ENCODE results near the gene TNS3.

Gene TNS3

GRCh38 chr7:47539398-47540052 lies 42.4 kb downstream of the TNS3 start:
- no peak for DNase-seq

GRCh38 chr7:47538846-47539311 lies 43.0 kb downstream of the TNS3 start:
- DNase-seq, result no peak

GRCh38 chr7:47537716-47538675 lies 43.9 kb downstream of the TNS3 start:
- no peak for DNase-seq

DNA sequence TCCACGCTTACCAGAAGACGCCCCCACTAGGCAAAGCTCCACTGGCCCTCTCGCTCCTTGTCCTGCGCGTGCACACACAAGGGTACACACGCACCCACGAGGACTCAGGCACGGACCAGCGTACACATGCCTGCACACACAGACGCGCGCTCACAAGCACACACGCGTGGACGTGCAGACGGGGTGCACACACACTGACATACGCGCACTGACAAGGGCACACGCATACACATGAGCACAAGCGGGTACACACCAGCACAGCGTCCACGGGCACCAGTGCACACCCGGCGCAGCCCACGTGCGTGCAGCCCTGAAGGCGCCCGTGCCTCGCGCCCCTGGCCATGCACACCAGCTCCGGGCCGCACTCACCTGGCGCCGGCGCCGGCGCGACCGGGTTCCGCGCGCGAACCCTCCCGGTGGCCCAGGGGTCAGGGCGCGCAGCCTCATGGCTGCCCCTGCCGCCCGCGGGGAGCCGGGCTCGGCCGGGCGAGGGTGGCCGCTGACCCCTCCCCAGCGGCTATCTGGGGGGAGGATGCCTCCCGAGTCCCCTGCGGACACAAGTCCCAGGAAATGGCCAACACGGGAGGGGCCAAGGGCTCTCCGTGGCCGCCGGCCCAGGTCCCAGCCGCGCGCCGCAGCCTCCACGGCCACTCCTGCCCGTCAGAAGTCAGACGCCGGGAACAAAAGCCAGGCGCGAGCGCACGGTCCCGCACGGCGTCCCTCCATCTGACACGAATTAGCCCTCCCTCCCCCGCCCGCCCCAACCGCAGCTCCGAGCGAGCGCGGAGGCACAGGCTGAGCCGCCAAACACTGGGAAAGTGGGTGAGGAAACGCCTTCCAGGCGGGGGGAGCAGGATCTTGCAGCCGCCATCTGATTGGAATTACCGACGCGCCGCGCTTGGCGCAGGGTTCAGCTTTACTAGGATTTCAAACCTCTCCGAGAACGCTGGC lies 45.0 kb downstream of the TNS3 start:
- DNase-seq, result no peak

DNA sequence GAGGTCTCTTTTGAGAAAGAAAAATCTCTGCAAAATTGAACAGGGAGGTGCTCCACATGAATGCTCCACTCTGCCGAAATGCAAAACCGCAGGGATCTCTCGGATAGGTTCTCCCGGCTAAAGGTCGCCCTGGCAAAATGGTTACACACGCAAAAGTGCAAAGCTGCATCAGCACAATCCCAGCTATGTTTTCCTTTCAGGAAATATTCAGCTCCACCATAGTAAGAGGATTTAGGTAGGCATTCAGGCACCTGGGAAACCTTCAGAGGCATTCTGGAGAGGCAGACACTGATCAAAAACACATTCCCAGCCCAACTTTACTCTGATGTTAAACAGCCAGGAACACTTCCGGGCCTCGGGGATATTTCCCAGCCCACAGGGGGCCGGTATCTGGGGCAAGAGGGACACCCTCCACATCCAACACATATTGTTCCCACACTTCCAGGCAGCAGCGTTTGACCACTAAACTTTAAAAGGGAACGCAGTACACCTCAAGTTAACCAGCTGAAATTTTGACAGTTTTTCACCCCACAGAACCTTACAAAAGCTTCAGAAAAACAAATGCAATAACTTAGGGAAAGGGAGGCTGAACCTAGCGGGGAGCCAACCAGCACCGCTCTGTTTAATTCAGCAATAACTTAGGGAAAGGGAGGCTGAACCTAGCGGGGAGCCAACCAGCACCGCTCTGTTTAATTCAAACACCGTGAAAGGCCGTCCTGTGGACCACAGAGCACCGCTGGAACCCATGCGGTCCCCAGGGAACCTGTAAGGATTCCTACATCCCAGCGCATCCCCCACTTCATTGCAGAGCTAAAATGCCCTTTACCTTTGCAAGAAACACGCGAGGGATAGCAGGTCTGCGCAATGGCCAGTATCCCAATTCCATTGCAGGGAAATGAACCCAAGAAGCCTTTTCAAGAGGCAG lies 45.9 kb downstream of the TNS3 start:
- DNase-seq, result no peak

- DNase-seq, result peak; percentile 13
These were observed 46.7 kb downstream of the TNS3 start for GRCh38 chr7:47535035-47535703.

DNA sequence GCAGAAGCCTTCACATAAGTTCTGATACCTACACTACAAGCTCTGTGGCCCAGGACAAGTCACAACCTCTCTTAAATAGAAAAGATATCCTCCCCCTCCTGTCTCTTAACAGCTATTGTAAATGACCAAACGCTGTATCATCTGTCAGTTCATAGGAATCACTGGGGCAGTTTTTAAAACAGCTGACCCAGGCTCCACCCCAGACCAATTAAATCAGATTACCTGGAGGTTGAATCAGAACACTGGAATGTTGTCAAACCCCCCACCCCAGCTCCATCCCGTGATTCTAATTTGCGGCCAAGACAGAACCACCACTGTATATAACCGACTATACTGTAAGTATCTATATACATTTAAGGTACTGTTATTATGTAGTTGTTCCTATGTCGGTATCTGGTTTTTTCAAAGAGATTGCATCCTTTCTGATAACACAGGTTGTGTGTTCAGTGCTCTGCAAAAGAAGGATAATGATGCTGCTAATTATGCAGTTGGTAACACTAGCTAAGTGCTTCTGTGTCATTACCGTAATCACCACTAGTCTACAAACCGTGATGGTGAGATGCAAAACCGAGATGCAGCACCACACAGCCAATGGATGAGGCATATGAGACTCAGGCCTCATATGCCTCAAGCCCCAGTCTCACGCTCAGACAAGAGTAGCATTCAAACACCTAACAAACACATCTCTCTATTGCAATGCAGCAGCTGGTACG lies 47.4 kb downstream of the TNS3 start:
- peak; percentile 16 for DNase-seq

- DNase-seq, result no peak
These were observed 50.1 kb downstream of the TNS3 start for GRCh38 chr7:47531584-47532492.

DNA sequence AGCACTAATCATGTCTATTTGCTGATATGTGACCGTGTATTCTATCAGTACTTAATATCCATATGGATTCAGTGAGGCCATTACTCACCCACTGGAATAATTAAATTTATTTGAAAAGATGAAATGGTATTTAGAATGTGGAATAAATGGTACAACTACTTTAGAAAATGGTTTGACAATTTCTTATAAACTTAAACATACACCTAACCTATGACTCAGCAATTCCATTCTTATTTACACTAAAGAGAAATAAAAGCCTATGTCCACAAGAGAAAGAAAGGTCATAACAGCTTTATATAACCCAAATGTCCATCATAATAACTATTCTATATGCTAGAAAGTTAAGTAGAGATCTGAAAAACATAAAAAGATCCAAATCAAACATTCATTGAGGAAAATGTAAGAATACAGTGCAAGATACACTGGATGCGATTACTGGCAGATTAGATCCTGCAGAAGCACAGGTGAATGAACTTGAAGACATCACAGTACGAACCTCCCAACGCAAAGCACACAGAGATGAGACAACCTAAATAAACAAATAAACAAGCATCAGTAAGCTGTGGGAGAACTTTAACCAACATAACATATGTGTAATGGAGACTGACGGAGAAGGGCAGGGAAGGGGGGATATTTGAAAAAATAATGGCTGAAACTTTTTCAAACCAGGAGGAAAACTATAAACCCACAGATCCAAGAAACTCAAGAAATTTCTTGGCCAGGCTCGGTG lies 51.9 kb downstream of the TNS3 start:
- no peak for DNase-seq

- no peak for DNase-seq
These were observed 52.5 kb downstream of the TNS3 start for GRCh38 chr7:47529405-47529804.

DNA sequence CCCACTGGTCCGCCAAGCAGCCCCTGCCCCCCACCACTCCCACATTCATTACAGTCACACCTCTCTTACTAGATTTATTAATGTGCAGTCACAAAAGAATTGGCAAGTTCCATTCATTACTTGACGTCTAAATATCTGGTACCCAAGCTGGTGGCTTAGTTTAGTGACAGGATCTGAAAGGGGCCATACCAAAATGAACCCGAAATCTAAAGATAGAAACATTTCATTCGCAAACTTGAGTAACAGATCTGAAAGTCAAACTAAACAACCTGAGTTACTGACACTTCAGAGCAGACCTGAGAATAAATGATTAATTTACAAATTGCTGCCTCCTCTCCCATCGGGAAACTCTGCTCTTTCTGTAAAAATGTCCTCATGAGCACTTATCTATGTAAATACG lies 53.4 kb downstream of the TNS3 start:
- DNase-seq, result no peak

DNA sequence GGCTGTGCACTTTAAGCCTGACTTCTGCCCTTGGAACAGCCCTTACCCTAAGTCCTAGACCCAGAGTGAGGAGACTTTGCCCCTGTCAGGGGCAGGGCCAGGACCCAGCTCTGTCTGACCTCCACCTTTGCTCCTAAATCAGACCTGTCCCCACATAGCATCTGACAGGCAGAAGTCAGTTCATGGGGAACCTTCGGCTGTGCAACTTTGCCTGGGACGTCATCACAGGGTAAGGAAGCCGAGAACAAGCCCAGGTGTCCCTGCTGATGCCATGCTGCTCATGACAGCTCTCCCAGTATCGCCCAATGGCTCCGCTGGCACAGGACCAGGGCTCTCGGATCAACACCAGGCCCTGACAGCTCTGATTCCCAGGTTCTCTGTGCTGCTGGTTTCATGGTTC lies 55.4 kb downstream of the TNS3 start:
- no peak for DNase-seq

GRCh38 chr7:47525066-47525623 lies 56.8 kb downstream of the TNS3 start:
- DNase-seq, result no peak

GRCh38 chr7:47523401-47523800 lies 58.5 kb downstream of the TNS3 start:
- no peak for DNase-seq

DNA sequence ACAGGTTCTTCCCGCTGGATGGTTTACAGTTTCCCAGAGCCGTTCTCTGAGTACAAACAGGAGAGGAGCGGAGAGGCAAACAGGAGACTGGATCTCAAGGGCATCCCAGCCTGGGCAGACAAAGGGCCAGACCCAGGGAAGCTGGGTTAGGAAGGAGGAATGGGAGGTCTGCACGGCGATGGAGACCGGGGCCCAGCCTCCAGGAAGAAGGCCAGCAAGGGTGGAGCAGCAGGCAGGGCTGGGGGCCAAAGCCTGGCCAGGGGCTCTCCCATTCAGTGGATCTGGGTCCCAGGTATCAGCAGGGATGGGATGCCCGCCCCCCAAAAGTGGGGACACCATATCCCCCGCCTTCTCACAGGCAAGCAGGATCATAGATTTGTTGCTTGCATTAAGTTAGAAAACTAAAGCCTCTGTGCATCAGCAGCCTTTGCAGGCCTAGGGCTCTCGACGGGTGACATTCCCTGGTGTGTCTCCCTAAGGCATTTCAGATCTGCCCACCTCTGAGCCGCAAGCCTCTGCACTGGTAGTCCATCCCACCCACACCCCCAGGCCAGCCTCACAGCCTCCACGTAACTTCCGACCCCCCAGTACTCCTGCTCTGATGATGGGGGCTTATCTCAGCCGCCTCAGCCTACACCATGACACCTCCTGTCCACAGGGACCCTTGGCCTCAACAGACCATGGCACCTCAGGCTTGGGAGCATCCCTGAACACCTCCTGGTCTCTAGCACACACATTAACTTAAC lies 59.9 kb downstream of the TNS3 start:
- DNase-seq, result no peak

GRCh38 chr7:47521011-47521795 lies 60.7 kb downstream of the TNS3 start:
- no peak for DNase-seq

DNA sequence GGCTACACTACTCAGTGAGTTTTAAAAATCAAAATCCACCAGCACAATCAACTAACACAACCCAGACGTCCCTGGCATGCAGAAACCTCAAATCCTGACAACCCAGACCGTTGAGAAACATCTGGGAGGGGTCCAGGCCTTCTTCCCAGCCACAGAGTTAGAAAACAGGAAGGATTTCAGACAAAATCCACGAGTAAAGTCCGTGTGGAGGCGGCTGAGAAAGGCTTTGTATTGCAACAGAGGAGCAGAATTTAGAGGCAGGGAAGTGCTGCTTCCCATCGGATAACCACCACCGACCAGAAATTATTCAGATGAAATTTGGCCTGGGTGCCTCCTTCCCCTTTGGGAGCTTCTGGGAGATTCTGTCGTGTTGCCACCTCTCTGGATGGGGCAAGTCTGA lies 61.5 kb downstream of the TNS3 start:
- no peak for DNase-seq
